NCI-H2196 treated with DMSO at 0.1 percent for 48 hours (cell line): Measurements from ENCODE around the gene MCRIP2.

Source experiments
- DNase-seq: peaks from one replicate; lab custom pipeline; 2025; ENCODE audit not compliant: unreplicated experiment; lab: John Stamatoyannopoulos, UW

Gene MCRIP2

GRCh38 chr16:668519-669171 is 27.0 kb downstream of the MCRIP2 start:
- DNase-seq = no peak

- DNase-seq = no peak
These were observed 28.0 kb downstream of the MCRIP2 start for GRCh38 chr16:669666-670065.

GRCh38 chr16:670485-671352 is 29.1 kb downstream of the MCRIP2 start:
- DNase-seq = no peak

- DNase-seq = no peak
These were observed 29.9 kb downstream of the MCRIP2 start for GRCh38 chr16:671353-672131.

DNA sequence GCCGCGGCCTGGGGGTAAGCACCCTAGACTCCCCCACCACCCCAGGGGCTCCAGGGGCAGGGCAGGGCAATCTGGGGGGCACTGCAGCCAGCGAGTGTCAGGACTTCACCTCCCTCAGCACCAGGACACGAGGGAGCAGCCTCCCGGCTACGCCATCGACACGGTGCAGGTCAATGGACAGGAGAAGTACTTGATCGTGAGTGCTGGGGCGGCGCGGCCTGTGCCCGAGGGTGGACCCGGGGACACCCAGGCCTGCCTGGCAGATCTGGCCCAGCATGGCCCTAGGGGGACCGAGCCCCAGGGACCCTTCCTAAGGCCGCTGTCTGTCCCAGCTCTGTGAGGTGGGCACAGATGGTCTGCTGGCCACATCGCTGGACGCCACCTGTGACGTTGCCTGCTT is 30.7 kb downstream of the MCRIP2 start:
- no peak for DNase-seq

DNA sequence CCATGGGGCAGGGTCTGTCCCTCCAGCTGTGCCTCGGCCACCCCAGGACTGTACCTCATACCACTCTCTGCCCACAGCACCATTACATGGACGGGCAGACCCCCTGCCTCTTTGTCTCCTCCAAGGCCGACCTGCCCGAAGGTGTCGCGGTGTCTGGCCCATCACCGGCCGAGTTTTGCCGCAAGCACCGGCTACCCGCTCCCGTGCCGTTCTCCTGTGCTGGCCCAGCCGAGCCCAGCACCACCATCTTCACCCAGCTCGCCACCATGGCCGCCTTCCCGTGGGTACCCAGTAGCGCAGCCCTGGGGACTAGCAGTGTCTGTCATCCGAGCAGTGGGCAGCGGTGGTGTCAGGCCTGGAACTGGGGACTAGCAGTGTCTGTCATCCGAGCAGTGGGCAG is 31.2 kb downstream of the MCRIP2 start:
- DNase-seq = no peak

GRCh38 chr16:673399-673991 is 31.9 kb downstream of the MCRIP2 start:
- DNase-seq = no peak

DNA sequence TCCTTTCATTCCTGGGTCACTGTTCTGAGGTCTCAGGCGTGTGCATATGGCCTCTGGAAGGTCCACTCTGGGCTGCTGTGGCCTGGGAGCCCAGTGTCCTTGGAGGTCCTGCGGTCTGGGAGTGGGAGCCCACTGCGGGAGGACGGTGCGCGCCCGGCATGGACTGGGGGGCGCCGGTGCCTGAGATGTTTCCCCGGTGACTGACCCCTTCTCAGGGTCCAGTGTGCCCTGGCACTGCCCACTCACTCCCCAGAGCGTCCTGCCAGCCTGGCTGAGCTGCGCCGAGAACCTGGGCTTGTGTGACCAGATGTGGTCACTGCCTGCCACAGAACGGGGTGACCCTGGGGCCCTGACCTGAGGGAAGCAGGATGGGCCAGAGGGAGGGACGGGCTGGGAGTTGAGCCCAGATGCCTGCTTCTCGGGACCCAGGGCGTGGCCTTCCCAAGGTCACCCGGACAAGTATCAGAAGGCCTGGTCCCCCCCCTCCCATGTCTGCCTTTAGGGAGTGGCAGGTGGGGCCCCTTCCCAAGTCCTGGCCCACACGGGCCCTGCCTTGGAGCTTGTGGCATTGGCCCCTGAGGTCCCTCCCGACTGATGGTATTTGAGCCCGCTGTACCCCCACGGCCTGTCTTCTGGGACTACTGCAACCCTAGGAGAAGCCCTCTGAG is 32.7 kb downstream of the MCRIP2 start:
- DNase-seq = no peak

GRCh38 chr16:674968-675883 is 33.6 kb downstream of the MCRIP2 start, which contains the start of gene RHBDL1:
RHBDL1 (plus strand) TSS chr16:675671; CDS start chr16:675791, 120 bp downstream.
- DNase-seq = no peak

- no peak for DNase-seq
These were observed 34.4 kb downstream of the MCRIP2 start for GRCh38 chr16:675884-676564.

GRCh38 chr16:676565-676902 is 34.9 kb downstream of the MCRIP2 start:
- no peak for DNase-seq

GRCh38 chr16:676913-677312 is 35.3 kb downstream of the MCRIP2 start:
- peak; percentile 80 for DNase-seq

GRCh38 chr16:677316-678190 is 35.9 kb downstream of the MCRIP2 start:
- peak; percentile 33 for DNase-seq

DNA sequence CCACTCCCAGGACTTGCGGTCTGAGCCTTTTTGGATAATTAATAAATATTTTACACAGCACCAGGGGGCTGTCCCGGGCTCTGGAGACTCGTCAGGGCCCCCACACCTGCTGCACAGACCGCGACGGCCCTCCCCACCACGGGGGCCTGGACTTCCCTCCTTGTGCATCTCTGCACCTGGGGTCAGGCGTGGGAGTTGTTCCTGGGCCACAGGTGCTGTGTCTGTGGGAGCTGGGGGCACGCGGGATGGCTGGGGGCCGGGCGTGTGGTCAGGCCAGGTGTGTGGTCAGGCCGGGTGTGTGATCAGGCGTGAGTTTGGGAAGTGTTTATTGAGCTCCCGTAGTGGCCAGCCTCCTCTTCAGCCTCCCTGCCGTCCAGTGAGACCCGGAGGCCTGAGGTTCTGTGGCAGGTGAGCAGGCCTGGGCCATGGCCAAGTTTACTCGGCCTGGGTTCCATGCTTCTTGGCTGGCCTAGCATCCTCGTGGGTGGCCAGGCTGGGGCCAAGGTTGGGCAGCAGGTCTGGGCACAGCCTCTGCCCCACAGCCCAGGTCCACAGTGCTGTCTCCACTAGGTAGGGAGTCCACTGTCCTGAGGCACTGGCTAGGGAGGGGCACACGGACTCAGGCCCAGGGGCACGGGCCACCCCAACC is 36.7 kb downstream of the MCRIP2 start:
- peak; percentile 21 for DNase-seq

DNA sequence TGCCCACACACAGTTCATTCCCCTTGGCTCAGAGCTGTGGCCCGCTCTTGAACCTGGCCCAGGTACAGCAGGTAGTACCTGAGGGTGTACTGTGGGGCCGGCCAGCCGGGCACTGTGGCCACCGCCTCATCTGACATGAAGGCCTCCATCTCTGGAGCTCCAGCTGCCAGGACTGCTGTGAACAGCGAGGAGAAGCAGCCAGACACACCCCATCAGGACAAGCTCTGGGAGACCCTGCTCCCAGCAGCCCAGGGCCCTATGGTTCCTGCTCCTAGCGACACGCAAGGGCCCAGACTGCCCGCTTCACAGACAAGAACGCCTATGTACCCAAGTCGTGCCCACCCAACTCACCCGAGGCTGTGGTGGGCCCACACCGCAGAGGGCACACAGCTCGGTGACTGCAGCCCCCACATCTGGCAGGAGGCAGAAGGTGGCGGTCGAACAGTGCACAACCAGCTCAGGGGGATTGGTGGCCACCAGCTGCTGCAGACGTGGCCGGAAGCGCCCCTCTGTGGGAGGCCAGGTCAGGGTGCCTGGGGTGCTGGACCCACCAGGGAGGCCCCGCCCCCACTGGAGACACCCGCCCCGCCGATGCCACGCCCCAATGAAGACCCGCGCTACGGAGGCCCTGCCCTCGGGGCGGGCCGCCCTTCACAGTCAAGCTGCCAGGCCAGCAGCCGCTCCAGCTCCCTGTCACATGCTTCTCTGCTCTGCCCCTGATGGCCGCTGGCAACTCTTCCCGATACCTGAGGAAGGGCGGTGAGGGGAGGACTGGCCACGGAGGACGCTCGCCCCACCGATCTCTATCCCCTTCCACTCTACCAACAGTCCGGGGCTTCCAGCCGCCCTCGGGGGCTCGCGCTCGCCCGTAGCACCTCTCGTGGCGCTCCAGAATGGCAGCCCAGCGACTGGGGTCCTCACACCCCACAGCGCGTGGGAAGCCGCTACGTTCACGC is 37.5 kb downstream of the MCRIP2 start:
- DNase-seq = peak; percentile 67

- peak; percentile 83 for DNase-seq
These were observed 38.4 kb downstream of the MCRIP2 start, which contains the start of gene STUB1 for GRCh38 chr16:679814-680624. STUB1 (plus strand) TSS chr16:680410; CDS start chr16:680526, 116 bp downstream.
